ENCODE results near the gene GNL1.
"Not testable (repeated sequence)": the region's sequence is repeated elsewhere in the genome, so short reads cannot be mapped to it uniquely, and the experiment has no call there.

DNA sequence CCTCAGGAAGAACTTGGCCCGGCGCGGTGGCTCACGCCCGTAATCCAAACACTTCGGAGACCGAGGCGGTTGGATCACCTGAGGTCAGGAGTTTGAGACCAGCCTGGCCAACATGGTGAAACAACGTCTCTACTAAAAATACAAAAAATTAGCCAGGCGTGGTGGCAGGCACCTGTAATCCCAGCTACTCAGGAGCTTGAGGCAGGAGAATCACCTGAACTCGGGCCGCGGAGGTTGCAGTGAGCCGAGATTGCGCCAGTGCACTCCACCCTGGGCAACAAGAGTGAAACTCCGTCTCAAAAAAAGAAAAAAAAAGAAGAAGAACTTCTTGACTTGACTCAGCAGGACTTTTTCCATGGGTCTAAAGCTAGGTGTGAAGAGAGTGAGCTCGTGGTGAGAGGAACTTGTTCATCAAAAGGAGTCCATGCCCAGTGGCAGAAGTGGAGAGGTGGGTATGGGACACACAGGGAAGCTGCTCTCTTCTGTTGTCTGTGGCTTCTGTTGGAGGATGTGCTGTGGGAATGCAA is 26.9 kb downstream of the GNL1 start:
- not testable (repeated sequence) for TF ChIP-seq POLR2A (IDR thresholded peaks at IDR 0.05)
- TF ChIP-seq, protein P1, sequence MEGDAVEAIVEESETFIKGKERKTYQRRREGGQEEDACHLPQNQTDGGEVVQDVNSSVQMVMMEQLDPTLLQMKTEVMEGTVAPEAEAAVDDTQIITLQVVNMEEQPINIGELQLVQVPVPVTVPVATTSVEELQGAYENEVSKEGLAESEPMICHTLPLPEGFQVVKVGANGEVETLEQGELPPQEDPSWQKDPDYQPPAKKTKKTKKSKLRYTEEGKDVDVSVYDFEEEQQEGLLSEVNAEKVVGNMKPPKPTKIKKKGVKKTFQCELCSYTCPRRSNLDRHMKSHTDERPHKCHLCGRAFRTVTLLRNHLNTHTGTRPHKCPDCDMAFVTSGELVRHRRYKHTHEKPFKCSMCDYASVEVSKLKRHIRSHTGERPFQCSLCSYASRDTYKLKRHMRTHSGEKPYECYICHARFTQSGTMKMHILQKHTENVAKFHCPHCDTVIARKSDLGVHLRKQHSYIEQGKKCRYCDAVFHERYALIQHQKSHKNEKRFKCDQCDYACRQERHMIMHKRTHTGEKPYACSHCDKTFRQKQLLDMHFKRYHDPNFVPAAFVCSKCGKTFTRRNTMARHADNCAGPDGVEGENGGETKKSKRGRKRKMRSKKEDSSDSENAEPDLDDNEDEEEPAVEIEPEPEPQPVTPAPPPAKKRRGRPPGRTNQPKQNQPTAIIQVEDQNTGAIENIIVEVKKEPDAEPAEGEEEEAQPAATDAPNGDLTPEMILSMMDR (IDR thresholded peaks at IDR 0.05) = not testable (repeated sequence)
